ENCODE results near the gene DAZL. TPM values are rescaled to one million over a fixed set of nuclear protein-coding genes. Genes with fewer than 3 reads are reported as not detected.

Gene DAZL
- total RNA-seq, 1 donor from 2014 or later = not detected

- H3K4me1 Mint-ChIP-seq (ENCODE audit: low read depth) = peaks cover 8% of the 10 kb centered on the region
- H3K27ac Mint-ChIP-seq (ENCODE audit: unreplicated experiment) = no peak overlapping the region
- TF ChIP-seq CTCF (IDR thresholded peaks at IDR 0.05) = no peak
- H3K9me3 Mint-ChIP-seq (ENCODE audit: low read depth) = peaks cover 2% of the 10 kb centered on the region
- H3K4me3 Mint-ChIP-seq (ENCODE audit: unreplicated experiment) = no peak overlapping the region
- peaks cover 3% of the 10 kb centered on the region for H3K27me3 Mint-ChIP-seq (ENCODE audit: low read depth)
- H3K36me3 Mint-ChIP-seq (ENCODE audit: low read depth) = no peaks in the 10 kb centered on the region
- no peak for DNase-seq (ENCODE audit: low spot score)
Observed at GRCh38 chr3:16545413-16546185, 59.6 kb downstream of the DAZL start.

DNA sequence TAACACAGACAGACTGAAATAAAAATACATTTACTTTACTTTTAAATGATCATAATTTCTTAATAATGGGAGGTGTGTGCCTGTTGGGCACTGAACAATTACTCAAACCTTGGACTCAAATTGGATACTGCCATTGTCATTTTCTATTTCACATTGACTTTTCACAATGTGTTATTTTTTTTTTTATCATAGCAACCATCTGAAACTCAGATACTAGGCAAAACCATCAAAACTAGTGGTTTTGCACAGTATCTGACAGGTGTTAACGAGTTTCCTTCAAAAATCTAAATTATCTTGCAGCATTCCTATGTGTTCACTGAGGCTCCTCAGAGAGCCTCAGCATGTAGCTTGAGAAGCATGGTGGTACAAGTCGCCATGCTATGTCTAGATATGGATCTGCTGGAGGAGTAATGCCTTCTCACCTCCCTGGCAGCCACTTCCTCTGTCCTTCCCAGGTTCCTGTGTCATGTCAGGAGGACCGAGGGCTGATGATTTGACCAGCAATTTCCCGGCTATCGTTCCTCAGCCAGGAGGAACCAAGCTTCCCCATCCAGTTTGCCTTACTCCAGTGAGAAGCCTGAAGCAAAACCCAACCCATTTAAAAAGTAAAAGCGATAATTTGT is 61.9 kb downstream of the DAZL start:
- H3K36me3 Mint-ChIP-seq (ENCODE audit: low read depth) = no peaks in the 10 kb centered on the region
- no peaks in the 10 kb centered on the region for H3K4me1 Mint-ChIP-seq (ENCODE audit: low read depth)
- H3K27ac Mint-ChIP-seq (ENCODE audit: unreplicated experiment) = no peak overlapping the region
- H3K4me3 Mint-ChIP-seq (ENCODE audit: unreplicated experiment) = no peak overlapping the region
- DNase-seq (ENCODE audit: low spot score) = no peak
- no peak for TF ChIP-seq CTCF (IDR thresholded peaks at IDR 0.05)
- H3K9me3 Mint-ChIP-seq (ENCODE audit: low read depth) = peaks cover 2% of the 10 kb centered on the region
- H3K27me3 Mint-ChIP-seq (ENCODE audit: low read depth) = peaks cover 13% of the 10 kb centered on the region

GRCh38 chr3:16538507-16538906 is 66.7 kb downstream of the DAZL start:
- peaks cover 3% of the 10 kb centered on the region for H3K9me3 Mint-ChIP-seq (ENCODE audit: low read depth)

GRCh38 chr3:16536996-16537395 is 68.2 kb downstream of the DAZL start:
- H3K36me3 Mint-ChIP-seq (ENCODE audit: low read depth) = no peaks in the 10 kb centered on the region
- H3K4me1 Mint-ChIP-seq (ENCODE audit: low read depth) = peaks cover 11% of the 10 kb centered on the region
- TF ChIP-seq CTCF (IDR thresholded peaks at IDR 0.05) = no peak
- peaks cover 11% of the 10 kb centered on the region for H3K27me3 Mint-ChIP-seq (ENCODE audit: low read depth)
- DNase-seq (ENCODE audit: low spot score) = no peak
- H3K4me3 Mint-ChIP-seq (ENCODE audit: unreplicated experiment) = no peak overlapping the region
- H3K27ac Mint-ChIP-seq (ENCODE audit: unreplicated experiment) = no peak overlapping the region
- peaks cover 3% of the 10 kb centered on the region for H3K9me3 Mint-ChIP-seq (ENCODE audit: low read depth)

More at GRCh38 chr3:16538507-16538906, 66.7 kb downstream of the DAZL start:
- H3K4me1 Mint-ChIP-seq (ENCODE audit: low read depth) = peaks cover 11% of the 10 kb centered on the region
- no peaks in the 10 kb centered on the region for H3K36me3 Mint-ChIP-seq (ENCODE audit: low read depth)
- H3K27ac Mint-ChIP-seq (ENCODE audit: unreplicated experiment) = no peak overlapping the region
- DNase-seq (ENCODE audit: low spot score) = no peak
- peaks cover 13% of the 10 kb centered on the region for H3K27me3 Mint-ChIP-seq (ENCODE audit: low read depth)
- H3K4me3 Mint-ChIP-seq (ENCODE audit: unreplicated experiment) = no peak overlapping the region
- no peak for TF ChIP-seq CTCF (IDR thresholded peaks at IDR 0.05)

Other genes starting within 250 kb of the DAZL start
- gene RFTN1, start 91.7 kb downstream of the DAZL start, total RNA-seq = 53.3 to 54.9 TPM (median 53.4 TPM) in 3 replicates